GM12801 (cell line): Measurements from ENCODE around the gene NFIA.

Experiments used
- TF ChIP-seq, protein P1 (sequence below): IDR thresholded peaks from one replicate; pipeline ENCODE4 v1.5.1; 2011; ENCODE audit warnings: control low read depth; ENCODE audit not compliant: insufficient read length; ENCODE audit errors: extremely low read depth

The NFIA gene

DNA sequence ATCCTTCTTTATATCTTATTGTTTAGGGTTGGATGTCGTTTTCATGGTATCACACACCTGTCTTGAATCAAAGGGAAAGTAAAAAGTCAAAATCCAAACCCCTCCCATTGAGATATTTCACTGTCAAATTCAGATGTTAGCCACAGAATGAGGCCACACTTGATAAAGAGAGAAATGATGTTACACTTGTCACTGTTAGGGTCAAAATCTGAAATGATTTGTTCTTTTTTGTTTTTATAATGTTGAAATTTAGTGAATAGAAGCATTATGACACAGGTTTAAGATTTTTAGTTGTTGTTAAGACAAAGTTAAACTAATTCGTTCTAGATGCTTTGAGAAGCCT, 13.1 kb downstream of the NFIA start:
- TF ChIP-seq, protein P1, sequence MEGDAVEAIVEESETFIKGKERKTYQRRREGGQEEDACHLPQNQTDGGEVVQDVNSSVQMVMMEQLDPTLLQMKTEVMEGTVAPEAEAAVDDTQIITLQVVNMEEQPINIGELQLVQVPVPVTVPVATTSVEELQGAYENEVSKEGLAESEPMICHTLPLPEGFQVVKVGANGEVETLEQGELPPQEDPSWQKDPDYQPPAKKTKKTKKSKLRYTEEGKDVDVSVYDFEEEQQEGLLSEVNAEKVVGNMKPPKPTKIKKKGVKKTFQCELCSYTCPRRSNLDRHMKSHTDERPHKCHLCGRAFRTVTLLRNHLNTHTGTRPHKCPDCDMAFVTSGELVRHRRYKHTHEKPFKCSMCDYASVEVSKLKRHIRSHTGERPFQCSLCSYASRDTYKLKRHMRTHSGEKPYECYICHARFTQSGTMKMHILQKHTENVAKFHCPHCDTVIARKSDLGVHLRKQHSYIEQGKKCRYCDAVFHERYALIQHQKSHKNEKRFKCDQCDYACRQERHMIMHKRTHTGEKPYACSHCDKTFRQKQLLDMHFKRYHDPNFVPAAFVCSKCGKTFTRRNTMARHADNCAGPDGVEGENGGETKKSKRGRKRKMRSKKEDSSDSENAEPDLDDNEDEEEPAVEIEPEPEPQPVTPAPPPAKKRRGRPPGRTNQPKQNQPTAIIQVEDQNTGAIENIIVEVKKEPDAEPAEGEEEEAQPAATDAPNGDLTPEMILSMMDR: no peak

DNA sequence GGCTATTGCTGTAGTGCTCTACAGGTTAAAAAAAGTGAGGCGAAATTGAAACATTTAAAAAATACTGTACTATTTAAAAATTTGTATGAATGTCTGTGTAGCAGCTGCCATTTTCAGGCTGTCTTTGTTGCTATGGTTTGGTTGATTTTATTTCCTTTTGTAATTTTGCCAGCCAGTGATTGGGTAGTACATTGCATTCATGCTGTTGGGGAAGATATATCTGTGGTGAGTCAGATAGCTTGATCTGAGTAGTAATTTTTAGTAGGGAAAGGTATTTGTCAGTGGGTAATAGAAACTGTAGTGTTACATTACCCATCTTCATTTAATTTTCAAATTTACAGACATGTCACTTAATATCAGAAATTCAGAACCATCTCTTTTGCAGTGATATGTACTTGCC, 15.0 kb downstream of the NFIA start:
- TF ChIP-seq, protein P1: no peak

DNA sequence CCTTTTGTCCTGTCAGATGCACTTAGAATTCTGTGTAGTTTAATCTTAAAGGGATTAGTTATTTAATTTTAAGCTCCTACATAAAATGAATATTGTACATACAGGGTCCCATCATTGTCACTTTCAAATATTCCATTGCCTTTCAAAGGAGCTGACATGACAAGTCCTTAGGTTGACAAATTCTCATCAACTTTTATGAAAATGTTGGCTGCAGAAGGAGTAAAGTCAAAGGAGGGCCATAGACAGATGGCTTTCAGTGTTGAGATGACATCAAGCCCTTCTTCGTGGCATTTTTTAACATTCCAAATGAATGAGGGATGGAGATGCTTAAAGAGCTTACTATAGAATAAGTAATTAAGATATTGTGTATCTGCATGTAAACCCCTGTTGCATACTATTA, 15.4 kb downstream of the NFIA start:
- TF ChIP-seq, protein P1: no peak

DNA sequence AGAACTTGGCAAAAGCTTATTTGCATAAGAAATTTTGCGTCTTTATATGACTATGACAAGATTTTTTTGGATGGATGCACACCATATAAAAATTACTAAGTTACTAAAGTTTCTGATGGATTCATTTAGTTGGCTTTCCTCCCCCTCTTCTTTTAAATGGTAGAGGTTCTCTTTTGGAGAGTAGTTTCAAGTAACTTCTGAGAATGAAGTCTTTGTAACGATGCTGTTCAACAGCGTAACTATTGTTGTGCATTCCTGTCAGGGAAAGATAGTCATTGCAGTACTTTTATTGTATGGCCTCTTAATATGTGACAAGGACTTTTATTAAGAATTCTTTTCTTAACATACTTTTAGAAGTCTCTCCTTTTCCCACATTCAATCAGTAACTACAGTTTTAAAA, 16.0 kb downstream of the NFIA start:
- TF ChIP-seq, protein P1: no peak

DNA sequence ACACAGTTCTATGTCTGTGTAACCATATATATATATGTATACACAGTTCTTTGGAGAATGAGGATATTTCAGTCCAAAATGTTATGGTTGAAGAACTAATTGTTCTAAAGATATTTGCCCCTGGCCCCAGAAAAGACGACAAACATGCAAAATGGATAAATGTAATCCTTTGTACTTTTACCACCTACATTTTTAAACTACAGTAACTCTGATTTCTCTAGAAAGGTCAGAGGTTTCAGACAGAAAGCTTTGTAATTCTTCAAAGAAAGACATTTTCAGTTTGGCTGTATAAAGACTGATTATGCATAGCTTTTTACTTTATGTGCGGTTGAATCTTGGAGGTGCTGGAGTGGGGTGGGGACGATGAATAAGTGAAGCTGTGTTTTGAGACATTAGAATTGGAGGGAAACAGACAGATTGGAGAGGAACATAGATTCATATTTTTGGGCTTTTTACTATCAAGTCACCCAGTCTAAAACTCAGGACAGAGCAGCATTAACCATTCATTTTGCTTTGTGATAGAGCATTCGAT, 16.6 kb downstream of the NFIA start:
- TF ChIP-seq, protein P1: no peak

DNA sequence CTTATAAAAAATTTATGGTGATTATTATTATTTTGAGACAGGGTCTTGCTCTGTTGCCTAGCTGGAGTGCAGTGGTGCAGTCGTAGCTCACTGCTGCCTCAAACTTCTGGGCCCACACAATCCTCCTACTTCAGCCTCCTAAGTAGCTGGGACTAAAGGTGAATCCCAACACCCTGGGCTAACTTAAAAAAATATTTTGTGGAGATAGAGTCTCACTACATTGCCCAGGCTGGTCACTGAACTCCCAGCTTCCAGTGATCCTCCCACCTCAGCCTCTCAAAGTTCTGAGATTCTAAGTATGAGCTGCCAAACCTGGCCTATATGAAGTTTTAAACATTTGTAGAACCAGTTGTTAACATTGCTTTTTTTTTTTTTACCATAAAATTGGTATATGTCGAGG, 18.2 kb downstream of the NFIA start:
- TF ChIP-seq, protein P1: no peak

DNA sequence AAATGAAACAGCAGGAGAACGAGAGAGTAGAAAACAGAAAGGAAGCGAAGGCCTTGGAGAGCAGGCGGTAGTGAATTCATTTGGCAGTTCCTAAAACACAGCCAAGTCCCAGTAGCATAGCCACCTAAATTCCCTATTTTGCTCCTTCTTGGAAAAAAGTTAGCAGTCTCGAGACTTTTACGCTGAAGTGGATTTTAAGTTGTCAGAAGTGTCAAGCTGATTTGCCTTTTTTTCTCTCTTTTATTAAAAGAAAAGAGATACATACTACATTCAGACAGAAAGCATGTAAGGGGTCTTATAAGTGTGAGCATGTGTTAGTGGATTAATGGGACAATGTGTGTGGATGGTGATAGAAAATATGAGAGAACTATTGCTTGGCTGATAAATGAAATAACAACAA, 19.2 kb downstream of the NFIA start:
- TF ChIP-seq, protein P1: no peak

DNA sequence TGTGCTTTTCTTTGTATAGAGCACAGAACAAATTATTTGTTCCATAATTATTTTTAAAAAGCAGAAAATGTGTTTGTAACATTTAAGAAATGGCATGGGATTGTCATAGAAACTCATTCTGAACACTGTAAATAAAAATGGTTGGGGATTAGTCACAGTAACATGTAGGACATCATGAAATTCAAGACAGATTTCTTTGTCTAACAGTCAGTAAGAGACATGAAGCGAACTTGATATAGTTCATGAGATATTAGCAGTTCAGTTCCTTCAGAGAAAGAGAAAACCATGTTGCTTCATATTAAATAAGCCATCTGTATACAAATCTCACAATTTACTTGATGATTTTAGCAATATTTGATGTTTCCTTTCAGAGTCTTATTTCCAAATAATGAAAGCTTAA, 19.7 kb downstream of the NFIA start:
- TF ChIP-seq, protein P1: no peak
